Chondrocyte (in vitro differentiated cells): ENCODE results near the gene HSD17B12. TPM values are rescaled to one million over a fixed set of nuclear protein-coding genes. Genes with fewer than 3 reads are reported as not detected.

Experiments
- DNase-seq: peaks from one replicate; pipeline ENCODE4 v3.0.0; 2021; ENCODE audit warnings: mixed read lengths, low spot score
- H3K27ac Mint-ChIP-seq: one replicate; pipeline ENCODE4 v1.8.0; 2021; ENCODE audit warnings: mild to moderate bottlenecking, moderate library complexity, mixed read lengths; ENCODE audit not compliant: unreplicated experiment
- H3K27me3 Mint-ChIP-seq: 2 replicates; pipeline ENCODE4 v1.8.0; 2021; ENCODE audit warnings: low read depth, mixed read lengths
- H3K36me3 Mint-ChIP-seq: 2 replicates; pipeline ENCODE4 v1.8.0; 2021; ENCODE audit warnings: low read depth, mixed read lengths
- H3K4me1 Mint-ChIP-seq: 2 replicates; pipeline ENCODE4 v1.8.0; 2021; ENCODE audit warnings: low read depth, mild to moderate bottlenecking, mixed read lengths
- H3K4me3 Mint-ChIP-seq: one replicate; pipeline ENCODE4 v1.8.0; 2021; ENCODE audit warnings: mild to moderate bottlenecking, moderate library complexity, mixed read lengths; ENCODE audit not compliant: unreplicated experiment
- H3K9me3 Mint-ChIP-seq: 2 replicates; pipeline ENCODE4 v1.8.0; 2021; ENCODE audit warnings: low read depth, mixed read lengths
- CTCF ChIP-seq: fragments of 200-600 bp; sonication (generic); IDR thresholded peaks from 2 replicates; pipeline ENCODE4 v1.5.0; 2021; ENCODE audit warnings: antibody characterized with exemption, mild to moderate bottlenecking, moderate library complexity
- total RNA-seq: library from RNA; stranded (reverse); gene quantifications from 3 replicates; pipeline ENCODE4 v1.2.1, GENCODE V29; 2021

The HSD17B12 gene
- total RNA-seq, 1 donor from 2014 or later, result 89.3 TPM

- Mint-ChIP-seq H3K4me1 (peaks cover 36% of the 10 kb centered on the region), H3K4me3 (no peak overlapping the region), H3K36me3 (no peaks in the 10 kb centered on the region)
These were observed 109.3 kb downstream of the HSD17B12 start for GRCh38 chr11:43789700-43790443.

GRCh38 chr11:43790444-43790794 is 109.9 kb downstream of the HSD17B12 start:
- Mint-ChIP-seq H3K27ac (peak overlapping the region; percentile 88), H3K27me3 (no peaks in the 10 kb centered on the region), H3K4me1 (peaks cover 30% of the 10 kb centered on the region), H3K36me3 (no peaks in the 10 kb centered on the region), H3K9me3 (peaks cover 3% of the 10 kb centered on the region), H3K4me3 (no peak overlapping the region)
- DNase-seq, result no peak
- no peak for TF ChIP-seq CTCF

More at GRCh38 chr11:43789700-43790443, 109.3 kb downstream of the HSD17B12 start:
- peaks cover 6% of the 10 kb centered on the region for H3K9me3 Mint-ChIP-seq
- peak overlapping the region; percentile 88 for H3K27ac Mint-ChIP-seq
- no peak for TF ChIP-seq CTCF
- DNase-seq, result no peak
- H3K27me3 Mint-ChIP-seq, result no peaks in the 10 kb centered on the region

- no peaks in the 10 kb centered on the region for H3K27me3 Mint-ChIP-seq
- no peak overlapping the region for H3K4me3 Mint-ChIP-seq
- peaks cover 8% of the 10 kb centered on the region for H3K4me1 Mint-ChIP-seq
- no peaks in the 10 kb centered on the region for H3K9me3 Mint-ChIP-seq
- H3K36me3 Mint-ChIP-seq, result peaks cover 7% of the 10 kb centered on the region
- no peak overlapping the region for H3K27ac Mint-ChIP-seq
- DNase-seq, result no peak
- TF ChIP-seq CTCF, result no peak
These were observed 116.8 kb downstream of the HSD17B12 start for GRCh38 chr11:43797337-43797736.

DNA sequence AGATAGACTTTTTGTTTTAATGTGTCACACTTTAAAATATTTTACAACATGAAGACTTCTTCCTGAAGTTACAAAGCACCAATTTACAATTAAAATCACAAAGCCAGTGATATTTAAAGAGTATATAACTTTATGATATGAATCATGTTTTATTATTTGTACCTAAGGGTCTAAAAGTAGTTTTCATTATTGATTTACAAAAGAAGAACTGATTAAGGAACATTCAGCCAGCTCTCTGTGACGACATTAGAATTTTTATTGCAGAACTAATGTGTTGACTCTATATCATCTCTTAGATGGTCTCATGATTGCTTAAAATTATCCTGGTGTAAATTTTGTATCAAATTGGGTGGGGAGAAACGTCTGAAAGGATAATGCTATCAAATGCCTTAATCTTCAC is 117.3 kb downstream of the HSD17B12 start:
- no peaks in the 10 kb centered on the region for H3K9me3 Mint-ChIP-seq
- no peak for TF ChIP-seq CTCF
- H3K4me1 Mint-ChIP-seq, result peaks cover 8% of the 10 kb centered on the region
- no peak overlapping the region for H3K4me3 Mint-ChIP-seq
- no peak for DNase-seq
- peaks cover 7% of the 10 kb centered on the region for H3K36me3 Mint-ChIP-seq
- H3K27ac Mint-ChIP-seq, result no peak overlapping the region
- H3K27me3 Mint-ChIP-seq, result no peaks in the 10 kb centered on the region

DNA sequence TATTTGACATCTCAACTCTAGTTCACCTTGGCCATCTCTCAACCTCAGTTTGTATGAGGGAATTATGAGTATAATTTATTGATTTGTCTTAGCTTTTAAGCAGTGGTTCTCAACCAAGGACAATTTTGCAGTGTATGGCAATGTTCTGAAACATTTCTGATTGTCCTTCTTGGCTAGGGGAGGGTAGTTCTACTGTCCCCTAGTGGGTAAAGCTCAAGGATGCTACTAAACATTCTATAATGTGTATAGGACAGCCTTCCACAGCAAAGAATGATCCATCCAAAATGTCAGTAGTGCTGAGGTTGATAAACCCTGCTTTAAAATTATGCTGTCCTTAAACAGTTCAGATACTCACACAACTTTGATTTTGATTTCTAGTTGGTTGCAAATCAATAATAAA is 122.0 kb downstream of the HSD17B12 start:
- DNase-seq, result no peak
- Mint-ChIP-seq H3K36me3 (peaks cover 9% of the 10 kb centered on the region), H3K27me3 (no peaks in the 10 kb centered on the region)

More for the DNA sequence above, 122.0 kb downstream of the HSD17B12 start:
- no peaks in the 10 kb centered on the region for H3K9me3 Mint-ChIP-seq
- no peak overlapping the region for H3K4me3 Mint-ChIP-seq
- peak; percentile 62 for TF ChIP-seq CTCF
- H3K4me1 Mint-ChIP-seq, result peaks cover 8% of the 10 kb centered on the region
- no peak overlapping the region for H3K27ac Mint-ChIP-seq
